H9 (cell line): Measurements from ENCODE around the gene ST3GAL5. TPM values are rescaled to one million over a fixed set of nuclear protein-coding genes. Genes with fewer than 3 reads are reported as not detected.

Source experiments
- DNase-seq: peaks from one replicate; pipeline ENCODE4 v3.0.0-alpha.2; 2017
- H2AFZ ChIP-seq: one replicate; pipeline ENCODE4 v1.6.1; 2013; ENCODE audit warnings: mild to moderate bottlenecking, low read length, control low read depth, moderate library complexity
- H2AK5ac ChIP-seq: 2 replicates; pipeline ENCODE4 v1.6.1; 2013; ENCODE audit warnings: low read length, control low read depth, mixed read lengths; ENCODE audit not compliant: insufficient read length
- H2BK120ac ChIP-seq: one replicate; pipeline ENCODE4 v1.6.1; 2013; ENCODE audit warnings: low read depth, mild to moderate bottlenecking, low read length, control low read depth, inconsistent platforms; ENCODE audit not compliant: poor library complexity, severe bottlenecking
- H2BK12ac ChIP-seq: 2 replicates; pipeline ENCODE4 v1.6.1; 2013; ENCODE audit warnings: low read length, control low read depth, mixed read lengths, low read depth; ENCODE audit not compliant: insufficient read length
- H2BK15ac ChIP-seq: 2 replicates; pipeline ENCODE4 v1.6.1; 2013; ENCODE audit warnings: low read depth, low read length, control low read depth
- H2BK20ac ChIP-seq: one replicate; pipeline ENCODE4 v1.6.1; 2013; ENCODE audit warnings: low read depth, mild to moderate bottlenecking, low read length, control low read depth, inconsistent platforms; ENCODE audit not compliant: poor library complexity, severe bottlenecking
- H2BK5ac ChIP-seq: 2 replicates; pipeline ENCODE4 v1.6.1; 2013; ENCODE audit warnings: low read length, control low read depth, mixed read lengths; ENCODE audit not compliant: insufficient read length
- H3K14ac ChIP-seq: 2 replicates; pipeline ENCODE4 v1.6.1; 2013; ENCODE audit warnings: low read length, control low read depth; ENCODE audit not compliant: insufficient read depth
- H3K18ac ChIP-seq: 2 replicates; pipeline ENCODE4 v1.6.1; 2013; ENCODE audit warnings: low read depth, mild to moderate bottlenecking, mixed read lengths, low read length, control low read depth; ENCODE audit not compliant: insufficient read length
- H3K23ac ChIP-seq: 2 replicates; pipeline ENCODE4 v1.6.1; 2013; ENCODE audit warnings: low read length, control low read depth, mixed read lengths, low read depth; ENCODE audit not compliant: insufficient read length
- H3K23me2 ChIP-seq: 2 replicates; pipeline ENCODE4 v1.6.1; 2013; ENCODE audit warnings: low read depth, mild to moderate bottlenecking, mixed read lengths, low read length, control low read depth; ENCODE audit not compliant: insufficient read length, poor library complexity, severe bottlenecking
- H3K27ac ChIP-seq: 2 replicates; pipeline ENCODE4 v1.5.1; 2013; ENCODE audit warnings: low read length, control low read depth, mixed read lengths, low read depth; ENCODE audit not compliant: insufficient read length
- H3K27me3 ChIP-seq: 2 replicates; pipeline ENCODE4 v1.6.1; 2013; ENCODE audit warnings: low read length, control low read depth, inconsistent platforms; ENCODE audit not compliant: insufficient read depth
- H3K4ac ChIP-seq: 2 replicates; pipeline ENCODE4 v1.6.1; 2013; ENCODE audit warnings: low read depth, mild to moderate bottlenecking, control low read depth, inconsistent platforms, low read length, moderate library complexity
- H3K4me1 ChIP-seq: 2 replicates; pipeline ENCODE4 v1.6.1; 2013; ENCODE audit warnings: low read length, control low read depth, inconsistent platforms; ENCODE audit not compliant: insufficient read depth
- H3K4me2 ChIP-seq: 2 replicates; pipeline ENCODE4 v1.6.1; 2013; ENCODE audit warnings: low read length, control low read depth, mixed read lengths; ENCODE audit not compliant: insufficient read length, insufficient read depth
- H3K56ac ChIP-seq: 2 replicates; pipeline ENCODE4 v1.6.1; 2013; ENCODE audit warnings: low read depth, mild to moderate bottlenecking, mixed read lengths, low read length, control low read depth; ENCODE audit not compliant: insufficient read length
- H3K79me1 ChIP-seq: 2 replicates; pipeline ENCODE4 v1.6.1; 2013; ENCODE audit warnings: low read depth, mild to moderate bottlenecking, moderate library complexity, low read length, control low read depth, inconsistent platforms; ENCODE audit not compliant: insufficient read depth, poor library complexity, severe bottlenecking
- H3K79me2 ChIP-seq: 2 replicates; pipeline ENCODE4 v1.6.1; 2013; ENCODE audit warnings: low read length, control low read depth, inconsistent platforms; ENCODE audit not compliant: insufficient read depth
- H3K9ac ChIP-seq: 2 replicates; pipeline ENCODE4 v1.6.1; 2013; ENCODE audit warnings: low read length, control low read depth, mixed read lengths; ENCODE audit not compliant: insufficient read length; ENCODE audit errors: extremely low read depth
- H3K9me3 ChIP-seq: one replicate; pipeline ENCODE4 v1.6.1; 2013; ENCODE audit warnings: low read depth, low read length, inconsistent platforms; ENCODE audit not compliant: control insufficient read depth
- H3T11ph ChIP-seq: one replicate; pipeline ENCODE4 v1.6.1; 2013; ENCODE audit warnings: mild to moderate bottlenecking, low read length, control low read depth, inconsistent platforms
- H4K20me1 ChIP-seq: one replicate; pipeline ENCODE4 v1.6.1; 2013; ENCODE audit not compliant: control insufficient read depth, insufficient read length, insufficient read depth
- H4K5ac ChIP-seq: 2 replicates; pipeline ENCODE4 v1.6.1; 2013; ENCODE audit warnings: low read depth, mild to moderate bottlenecking, mixed read lengths, low read length, control low read depth; ENCODE audit not compliant: insufficient read length
- H4K8ac ChIP-seq: replicated peaks from 2 replicates; pipeline ENCODE4 v1.6.1; 2013; ENCODE audit warnings: low read length, control low read depth, mixed read lengths, low read depth; ENCODE audit not compliant: insufficient read length
- H4K91ac ChIP-seq: 2 replicates; pipeline ENCODE4 v1.6.1; 2013; ENCODE audit warnings: low read depth, mild to moderate bottlenecking, moderate library complexity, mixed read lengths, low read length, control low read depth; ENCODE audit not compliant: insufficient read length
- H3K27ac Mint-ChIP-seq, 3 experiments: 2 replicates in 2 of 3; 3 replicates in 1 of 3; pipeline ENCODE4 v1.8.0; 2020 to 2021; ENCODE audit warnings: mixed read lengths in 3 of 3, mild to moderate bottlenecking in 1 of 3, moderate library complexity in 1 of 3
- H3K27me3 Mint-ChIP-seq: 2 replicates; pipeline ENCODE4 v1.8.0; 2021; ENCODE audit warnings: low read depth, mild to moderate bottlenecking, moderate library complexity, mixed read lengths
- H3K36me3 Mint-ChIP-seq, 3 experiments: 2 replicates in 2 of 3; 3 replicates in 1 of 3; pipeline ENCODE4 v1.8.0; 2020 to 2021; ENCODE audit warnings: low read depth in 3 of 3, mixed read lengths in 3 of 3; ENCODE audit not compliant: insufficient read depth in 1 of 3
- H3K4me1 Mint-ChIP-seq, 2 experiments: 2 replicates each; pipeline ENCODE4 v1.8.0; 2020; ENCODE audit warnings: mixed read lengths in 2 of 2
- H3K4me3 Mint-ChIP-seq, 2 experiments: 2 replicates in 1 of 2; 3 replicates in 1 of 2; pipeline ENCODE4 v1.8.0; 2020 to 2021; ENCODE audit warnings: mild to moderate bottlenecking in 2 of 2, mixed read lengths in 2 of 2, moderate library complexity in 1 of 2
- H3K9me3 Mint-ChIP-seq, 2 experiments: 2 replicates in 1 of 2; 3 replicates in 1 of 2; pipeline ENCODE4 v1.8.0; 2020; ENCODE audit warnings: mild to moderate bottlenecking in 2 of 2, mixed read lengths in 2 of 2, moderate library complexity in 1 of 2
- WGBS: extraction: QIAGEN DNeasy Blood & Tissue Kit; methylation state at CpG from one replicate; pipeline ENCODE4 v1.1.7; 2013; ENCODE audit warnings: missing lambda C conversion rate, low lambda C conversion rate, mixed read lengths; ENCODE audit not compliant: insufficient read length; ENCODE audit errors: extremely low coverage; 5-methylcytosine and 5-hydroxymethylcytosine counted together
- total RNA-seq: library from RNA; stranded (reverse); gene quantifications from 2 replicates; pipeline ENCODE4 v1.2.1, GENCODE V29; 2021
- TF ChIP-seq, protein P1 (sequence below): fragments of 200-600 bp; sonication (generic); conservative IDR thresholded peaks from 3 replicates; pipeline ENCODE4 v1.8.0; 2021; ENCODE audit warnings: antibody characterized with exemption, mild to moderate bottlenecking

Gene ST3GAL5
- total RNA-seq, 1 experiment from 2014 or later, result 3.3 TPM

DNA sequence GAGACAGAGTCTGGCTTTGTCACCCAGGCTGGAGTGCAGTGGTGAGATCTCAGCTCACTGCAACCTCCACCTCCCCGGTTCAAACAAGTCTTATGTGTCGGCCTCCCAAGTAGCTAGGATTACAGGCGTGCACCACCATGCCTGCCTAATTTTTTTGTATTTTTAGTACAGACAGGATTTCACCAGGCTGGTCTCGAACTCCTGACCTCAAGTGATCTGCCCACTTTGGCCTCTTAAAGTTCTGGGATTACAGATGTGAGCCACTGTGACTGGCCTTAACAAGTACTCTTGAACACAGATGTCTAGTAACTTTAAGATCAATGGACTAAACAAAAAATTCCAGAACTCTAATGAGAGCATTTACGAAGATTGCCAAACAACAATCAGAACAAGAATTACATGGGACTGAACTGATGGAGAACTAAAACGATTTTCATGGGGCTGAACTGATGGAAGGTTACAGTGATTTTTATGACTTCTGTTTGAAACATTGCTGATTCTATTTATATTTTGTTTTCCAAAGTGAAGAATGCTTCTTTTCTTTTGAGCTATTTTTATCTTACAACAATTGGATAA, 46.5 kb upstream of the ST3GAL5 start:
- Mint-ChIP-seq H3K27ac (peak overlapping the region in 2 of 3 experiments; percentile 16 to 33; a peak in 2 of 7 replicates), H3K27me3 (peaks cover 2% of the 10 kb centered on the region; the same call in 1 of the 2 replicates), H3K4me3 (no peak overlapping the region), H3K4me1 (peaks cover 12 to 15% of the 10 kb centered on the region in 2 experiments), H3K36me3 (no peaks in the 10 kb centered on the region), H3K9me3 (no peaks in the 10 kb centered on the region)
- Histone ChIP-seq H4K5ac (no peak overlapping the region), H2BK15ac (no peak overlapping the region), H3K9ac (no peak overlapping the region), H2BK5ac (no peak overlapping the region), H2BK12ac (no peak overlapping the region), H2BK120ac (no peak overlapping the region), H4K91ac (no peak overlapping the region), H3K14ac (no peak overlapping the region), H2AFZ (no peak overlapping the region), H3K23ac (no peak overlapping the region), H2BK20ac (no peak overlapping the region), H3K56ac (no peak overlapping the region), H3K27ac (no peak overlapping the region), H3K4ac (no peak overlapping the region), H4K8ac (no peak overlapping the region), H3K27me3 (no peaks in the 10 kb centered on the region), H3K18ac (no peak overlapping the region), H3K79me1 (no peaks in the 10 kb centered on the region), H3K79me2 (no peaks in the 10 kb centered on the region), H2AK5ac (no peak overlapping the region), H3K4me2 (no peak overlapping the region), H3K23me2 (no peaks in the 10 kb centered on the region), H3K9me3 (no peaks in the 10 kb centered on the region), H3T11ph (no peak overlapping the region), H4K20me1 (no peaks in the 10 kb centered on the region), H3K4me1 (no peaks in the 10 kb centered on the region; the same call in 1 of the 2 replicates)
- DNase-seq, result no peak
- TF ChIP-seq, protein P1, sequence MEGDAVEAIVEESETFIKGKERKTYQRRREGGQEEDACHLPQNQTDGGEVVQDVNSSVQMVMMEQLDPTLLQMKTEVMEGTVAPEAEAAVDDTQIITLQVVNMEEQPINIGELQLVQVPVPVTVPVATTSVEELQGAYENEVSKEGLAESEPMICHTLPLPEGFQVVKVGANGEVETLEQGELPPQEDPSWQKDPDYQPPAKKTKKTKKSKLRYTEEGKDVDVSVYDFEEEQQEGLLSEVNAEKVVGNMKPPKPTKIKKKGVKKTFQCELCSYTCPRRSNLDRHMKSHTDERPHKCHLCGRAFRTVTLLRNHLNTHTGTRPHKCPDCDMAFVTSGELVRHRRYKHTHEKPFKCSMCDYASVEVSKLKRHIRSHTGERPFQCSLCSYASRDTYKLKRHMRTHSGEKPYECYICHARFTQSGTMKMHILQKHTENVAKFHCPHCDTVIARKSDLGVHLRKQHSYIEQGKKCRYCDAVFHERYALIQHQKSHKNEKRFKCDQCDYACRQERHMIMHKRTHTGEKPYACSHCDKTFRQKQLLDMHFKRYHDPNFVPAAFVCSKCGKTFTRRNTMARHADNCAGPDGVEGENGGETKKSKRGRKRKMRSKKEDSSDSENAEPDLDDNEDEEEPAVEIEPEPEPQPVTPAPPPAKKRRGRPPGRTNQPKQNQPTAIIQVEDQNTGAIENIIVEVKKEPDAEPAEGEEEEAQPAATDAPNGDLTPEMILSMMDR, result no peak
- WGBS, result no CpG with 5 or more reads among the region's 6 CpGs
